NCI-H2171 treated with DMSO at 0.1 percent for 48 hours (cell line): ENCODE results near the gene AMMECR1.
A peak's percentile ranks its signal among the peaks of the same experiment; 100 is the strongest.
"Not testable (repeated sequence)": the region's sequence is repeated elsewhere in the genome, so short reads cannot be mapped to it uniquely, and the experiment has no call there.

Source experiments
- DNase-seq: peaks from one replicate; lab custom pipeline; 2025; lab: John Stamatoyannopoulos, UW

The AMMECR1 gene

GRCh38 chrX:110258552-110258951, 59.3 kb downstream of the AMMECR1 start:
- no peak for DNase-seq

DNA sequence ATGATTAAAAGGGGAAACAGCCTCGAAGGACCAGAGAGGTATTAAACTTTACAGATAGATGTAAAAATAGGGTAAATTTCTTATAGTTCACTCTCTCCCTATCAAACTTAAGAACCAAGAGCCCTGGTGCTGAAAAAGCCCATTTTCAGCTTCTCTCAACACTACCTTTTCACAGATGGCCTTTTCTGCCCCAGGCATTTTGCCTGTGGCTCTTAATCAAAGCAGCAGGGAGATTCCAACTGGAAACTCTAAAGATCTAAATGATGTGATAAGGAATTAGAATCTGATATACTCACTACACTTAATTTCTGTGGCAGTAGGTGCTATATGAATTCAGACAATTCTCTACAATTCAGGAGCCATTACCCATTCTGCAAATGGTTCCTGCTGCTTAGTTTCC, 60.0 kb downstream of the AMMECR1 start:
- no peak for DNase-seq

DNA sequence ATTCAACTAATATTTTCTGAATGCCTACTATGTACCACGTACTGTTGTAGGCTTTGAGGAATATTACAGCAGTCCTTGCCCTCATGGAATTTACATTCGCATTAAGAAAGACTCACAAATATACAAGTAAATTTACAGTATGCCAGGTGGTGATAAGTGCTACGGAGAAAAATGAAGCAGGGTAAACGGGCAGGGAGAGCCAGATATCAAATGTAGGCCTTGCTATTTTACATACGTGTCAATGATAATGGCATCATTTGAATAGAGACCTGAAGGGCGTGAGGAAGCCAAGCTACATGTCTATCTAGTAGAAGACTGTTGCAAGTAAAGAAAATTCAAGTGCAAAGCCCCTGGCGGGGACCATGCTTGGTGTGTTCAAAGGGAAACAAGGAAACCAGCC, 65.2 kb downstream of the AMMECR1 start:
- no peak for DNase-seq

- no peak for DNase-seq
Observed at GRCh38 chrX:110251961-110252360, 65.9 kb downstream of the AMMECR1 start.

- DNase-seq, result no peak
Observed at GRCh38 chrX:110251526-110251925, 66.4 kb downstream of the AMMECR1 start.

DNA sequence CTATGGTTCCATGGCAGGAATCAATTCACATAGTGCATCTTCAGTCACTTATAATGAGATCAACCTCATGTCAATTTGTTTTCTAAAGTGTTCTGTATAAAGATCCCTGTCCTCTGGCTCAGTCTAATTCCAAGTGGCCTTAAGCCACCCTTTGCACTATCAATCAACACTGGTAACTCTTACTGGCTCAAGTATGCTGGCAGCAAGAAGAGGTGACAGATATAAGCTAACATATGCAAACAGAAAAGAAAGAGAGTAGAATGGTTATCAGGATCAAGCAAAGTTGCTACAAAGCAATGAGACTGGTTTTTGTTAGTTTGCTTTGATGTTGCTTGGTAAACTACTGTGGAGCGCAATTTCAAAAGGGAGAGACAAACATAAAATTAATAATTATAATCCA, 67.0 kb downstream of the AMMECR1 start:
- no peak for DNase-seq

DNA sequence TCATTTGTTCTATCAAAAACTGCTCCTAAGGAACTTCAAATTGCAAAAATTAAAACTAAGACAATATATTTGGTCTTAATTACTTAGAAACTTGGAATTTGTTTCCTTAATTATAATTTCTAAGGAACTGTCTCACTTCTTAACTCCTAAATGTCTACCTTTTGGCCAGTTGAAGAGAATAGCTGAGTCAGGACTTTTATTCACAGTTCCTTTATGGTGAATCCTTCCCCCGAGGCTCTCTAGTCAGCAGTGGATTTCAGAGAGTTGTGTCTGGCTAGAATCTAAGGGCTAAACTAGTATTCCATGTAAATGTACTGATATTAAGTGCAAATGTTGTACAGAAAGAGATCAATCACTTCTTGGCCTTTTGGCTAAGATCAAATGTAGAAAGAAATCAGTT, 69.3 kb downstream of the AMMECR1 start:
- no peak for DNase-seq

- no peak for DNase-seq
Observed at GRCh38 chrX:110245011-110245410, 72.9 kb downstream of the AMMECR1 start.

DNA sequence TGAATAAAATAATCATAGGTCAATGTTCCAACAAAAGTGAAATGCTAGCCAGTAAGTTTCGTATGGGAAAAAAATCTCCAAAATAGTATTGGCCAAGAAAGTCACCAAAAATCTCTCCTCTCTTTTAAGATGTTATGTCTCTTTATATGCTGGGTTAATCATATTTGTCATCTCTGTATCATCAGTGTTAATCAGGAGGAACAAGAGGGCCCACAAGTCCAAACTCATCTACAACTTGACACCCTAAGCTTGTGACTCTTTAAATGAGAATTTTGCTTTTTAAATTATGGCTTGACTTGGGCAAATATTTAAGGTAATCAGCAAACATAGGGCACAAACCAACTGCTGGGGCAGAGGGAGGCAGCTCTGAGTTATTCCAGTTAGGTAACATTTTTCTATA, 75.5 kb downstream of the AMMECR1 start:
- no peak for DNase-seq

GRCh38 chrX:110241816-110242215, 76.1 kb downstream of the AMMECR1 start:
- DNase-seq, result no peak

GRCh38 chrX:110238259-110238658, 79.6 kb downstream of the AMMECR1 start:
- not testable (repeated sequence) for DNase-seq

DNA sequence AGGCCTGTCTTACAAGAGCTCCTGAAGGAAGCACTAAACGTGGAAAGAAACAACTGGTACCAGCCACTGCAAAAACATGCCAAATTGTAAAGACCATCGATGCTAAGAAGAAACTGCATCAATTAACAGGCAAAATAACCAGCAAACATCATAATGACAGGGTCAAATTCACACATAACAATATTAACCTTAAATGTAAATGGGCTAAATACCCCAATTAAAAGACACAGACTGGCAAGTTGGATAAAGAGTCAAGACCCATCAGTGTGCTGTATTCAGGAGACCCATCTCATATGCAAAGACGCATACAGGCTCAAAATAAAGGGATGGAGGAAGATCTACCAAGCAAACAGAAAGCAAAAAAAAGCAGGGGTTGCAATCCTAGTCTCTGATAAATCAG, 86.4 kb downstream of the AMMECR1 start:
- not testable (repeated sequence) for DNase-seq

DNA sequence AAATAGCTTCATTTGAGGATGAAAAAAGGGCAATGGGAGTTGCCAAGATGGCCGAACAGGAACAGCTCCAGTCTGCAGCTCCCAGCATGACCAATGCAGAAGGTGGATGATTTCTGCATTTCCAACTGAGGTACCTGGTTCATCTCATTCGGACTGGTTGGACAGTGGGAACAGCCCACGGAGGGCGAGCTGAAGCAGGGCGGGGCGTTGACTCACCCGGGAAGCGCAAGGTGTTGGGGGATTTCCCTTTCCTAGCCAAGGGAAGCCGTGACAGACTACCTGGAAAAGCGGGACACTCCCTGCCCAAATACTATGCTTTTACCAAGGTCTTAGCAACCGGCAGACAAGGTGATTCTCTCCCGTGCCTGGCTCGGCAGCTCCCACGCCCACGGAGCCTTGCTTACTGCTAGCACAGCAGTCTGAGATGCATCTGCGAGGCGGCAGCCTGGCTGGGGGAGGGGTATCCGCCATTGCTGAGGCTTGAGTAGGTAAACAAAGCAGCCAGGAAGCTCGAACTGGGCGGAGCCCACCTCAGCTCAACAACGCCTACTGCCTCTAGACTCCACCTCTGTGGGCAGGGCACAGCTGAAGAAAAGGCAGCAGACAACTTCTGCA, 88.3 kb downstream of the AMMECR1 start:
- DNase-seq, result not testable (repeated sequence)

DNA sequence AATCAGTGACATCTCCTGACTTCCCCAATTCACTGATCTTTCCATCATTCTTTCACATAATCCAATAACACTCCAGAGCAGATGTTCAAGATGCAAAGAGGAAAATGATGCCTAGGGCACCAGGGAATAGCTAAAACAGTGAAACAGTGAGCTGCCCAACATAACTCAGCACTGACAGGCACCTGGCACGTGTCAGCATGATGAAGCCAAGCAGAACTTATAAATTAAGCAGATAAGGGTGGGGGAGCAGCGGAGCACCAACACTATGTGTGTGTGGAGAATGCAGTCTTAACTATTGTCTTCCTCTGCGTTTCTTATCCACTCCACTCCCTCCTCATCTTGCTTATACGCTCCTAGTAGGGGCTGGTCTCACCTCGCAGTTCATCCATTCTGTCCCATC, 89.4 kb downstream of the AMMECR1 start:
- DNase-seq, result peak; percentile 19

DNA sequence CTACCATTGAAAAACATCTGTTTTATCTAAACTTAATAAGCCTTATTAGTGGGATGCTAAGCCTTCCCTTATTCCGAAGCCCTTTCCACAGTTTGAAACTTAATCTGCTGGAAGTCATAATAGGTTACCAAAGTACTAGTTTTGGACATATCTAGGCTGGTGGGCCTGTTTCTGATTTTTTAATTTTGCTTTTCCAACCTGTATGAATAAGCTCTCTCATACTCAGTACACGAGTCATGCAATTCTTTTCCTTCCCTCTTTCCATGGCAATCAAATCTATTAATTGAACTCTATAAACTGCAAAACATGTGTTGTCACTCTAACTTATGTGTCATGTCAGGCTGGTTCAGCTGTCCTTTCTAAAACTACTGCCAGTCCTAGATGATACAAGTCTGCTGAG, 91.0 kb downstream of the AMMECR1 start:
- no peak for DNase-seq

- no peak for DNase-seq
Observed at GRCh38 chrX:110224926-110225617, 92.8 kb downstream of the AMMECR1 start.

DNA sequence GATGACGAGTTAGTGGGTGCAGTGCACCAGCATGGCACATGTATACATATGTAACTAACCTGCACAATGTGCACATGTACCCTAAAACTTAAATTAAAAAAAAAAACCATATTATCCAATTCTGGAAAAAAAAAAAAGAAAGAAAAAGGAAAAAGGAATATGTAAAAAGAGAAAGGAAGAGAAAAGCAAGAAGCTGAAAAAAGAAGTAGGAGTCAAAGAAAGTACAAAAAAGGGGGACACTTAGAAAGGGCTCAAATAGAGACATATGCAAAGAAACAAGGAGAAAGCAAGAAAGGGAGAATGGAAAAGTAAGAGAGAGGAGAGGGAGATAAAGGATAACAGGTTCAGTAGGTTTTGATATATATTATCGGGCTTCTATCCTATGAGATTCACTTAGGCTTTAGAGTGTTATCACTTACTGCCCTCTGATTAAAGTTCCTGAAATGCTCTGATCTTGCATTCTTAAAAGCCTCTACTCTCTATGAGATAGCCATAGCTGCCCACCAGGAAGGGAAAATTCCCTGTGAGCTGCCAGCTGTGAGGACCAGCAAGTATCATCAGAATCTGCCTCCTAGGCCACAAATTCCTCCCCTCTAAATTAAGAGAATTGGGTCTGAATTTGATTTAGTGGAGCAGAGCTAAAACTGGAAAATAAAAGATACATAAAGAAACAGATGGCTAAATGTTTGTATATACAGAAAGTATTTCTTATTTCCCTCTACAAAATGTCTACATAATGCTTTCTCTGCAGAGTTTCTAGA, 95.2 kb downstream of the AMMECR1 start:
- DNase-seq, result no peak

- DNase-seq, result no peak
Observed at GRCh38 chrX:110219920-110220319, 98.0 kb downstream of the AMMECR1 start.

GRCh38 chrX:110218591-110218990, 99.3 kb downstream of the AMMECR1 start:
- DNase-seq, result no peak

GRCh38 chrX:110216027-110216426, 101.9 kb downstream of the AMMECR1 start:
- no peak for DNase-seq

GRCh38 chrX:110215411-110215810, 102.5 kb downstream of the AMMECR1 start:
- no peak for DNase-seq

GRCh38 chrX:110214684-110215083, 103.2 kb downstream of the AMMECR1 start:
- DNase-seq, result no peak

GRCh38 chrX:110213183-110213582, 104.7 kb downstream of the AMMECR1 start:
- no peak for DNase-seq
